Hypothalamus (tissue), 51 donors: Measurements from ENCODE around the gene SPOP.
"Not testable (repeated sequence)": the region's sequence is repeated elsewhere in the genome, so short reads cannot be mapped to it uniquely, and the experiment has no call there.

Source experiments
- DNase-seq, 51 donors: peaks; one replicate each; lab custom pipeline; 2025; lab: John Stamatoyannopoulos, UW

SPOP gene

GRCh38 chr17:49696233-49696761 lies 18.4 kb upstream of the SPOP start:
- peak in 2 of 51 donors; percentile 27 to 56 for DNase-seq

- no peak for DNase-seq
Observed at GRCh38 chr17:49695698-49696232, 17.9 kb upstream of the SPOP start.

- DNase-seq: peak in 27 of 51 donors; percentile 2 to 68 (median 23)
Observed at GRCh38 chr17:49694847-49695697, 17.2 kb upstream of the SPOP start.

GRCh38 chr17:49692751-49693150 lies 14.9 kb upstream of the SPOP start:
- no peak for DNase-seq

GRCh38 chr17:49691677-49692191 lies 13.8 kb upstream of the SPOP start:
- no peak for DNase-seq

GRCh38 chr17:49691086-49691676 lies 13.3 kb upstream of the SPOP start:
- DNase-seq: no peak

- DNase-seq: no peak
Observed at GRCh38 chr17:49690256-49690655, 12.4 kb upstream of the SPOP start.

- no peak for DNase-seq
Observed at GRCh38 chr17:49688848-49689247, 11.0 kb upstream of the SPOP start.

GRCh38 chr17:49687878-49688491 lies 10.1 kb upstream of the SPOP start:
- DNase-seq: no peak

- DNase-seq: no peak
Observed at GRCh38 chr17:49681106-49681979, 3.4 kb upstream of the SPOP start.

GRCh38 chr17:49680314-49680713 lies 2.4 kb upstream of the SPOP start:
- peak in 3 of 51 donors; percentile 11 to 45 (median 42) for DNase-seq

- DNase-seq: peak; percentile 59 to 95 (median 88)
Observed at GRCh38 chr17:49677134-49677932, 564 bp downstream of the SPOP start.

GRCh38 chr17:49676276-49676868 lies 1.5 kb downstream of the SPOP start:
- peak in 1 of 51 donors; percentile 11 for DNase-seq

- DNase-seq: no peak
Observed at GRCh38 chr17:49674507-49674906, 3.4 kb downstream of the SPOP start.

- not testable (repeated sequence) for DNase-seq
Observed at GRCh38 chr17:49673679-49674078, 4.2 kb downstream of the SPOP start.

- no peak for DNase-seq
Observed at GRCh38 chr17:49670641-49671040, 7.3 kb downstream of the SPOP start.

- DNase-seq: no peak
Observed at GRCh38 chr17:49670002-49670401, 7.9 kb downstream of the SPOP start.

GRCh38 chr17:49667854-49668253 lies 10.0 kb downstream of the SPOP start:
- DNase-seq: no peak
